ENCODE measurements around the gene RAD54L.
"Not testable (repeated sequence)": the region's sequence is repeated elsewhere in the genome, so short reads cannot be mapped to it uniquely, and the experiment has no call there.

Gene RAD54L

GRCh38 chr1:46242918-46243317, 4.6 kb upstream of the RAD54L start:
- no peak for FAIRE-seq

GRCh38 chr1:46243831-46244230, 3.7 kb upstream of the RAD54L start:
- FAIRE-seq: not testable (repeated sequence)

- FAIRE-seq: no peak
These were observed 2.7 kb upstream of the RAD54L start for GRCh38 chr1:46244656-46245371.

GRCh38 chr1:46246136-46246535, 1.4 kb upstream of the RAD54L start:
- FAIRE-seq: not testable (repeated sequence)

- FAIRE-seq: no peak
These were observed 771 bp upstream of the RAD54L start for GRCh38 chr1:46246548-46247435.

- no peak for FAIRE-seq
These were observed 758 bp downstream of the RAD54L start for GRCh38 chr1:46248122-46248920.

- no peak for FAIRE-seq
These were observed 7.1 kb downstream of the RAD54L start for GRCh38 chr1:46254668-46255067.

GRCh38 chr1:46256523-46256922, 9.0 kb downstream of the RAD54L start:
- FAIRE-seq: no peak

GRCh38 chr1:46262508-46262907, 14.9 kb downstream of the RAD54L start:
- FAIRE-seq: no peak

- FAIRE-seq: no peak
These were observed 15.6 kb downstream of the RAD54L start for GRCh38 chr1:46263146-46263545.

GRCh38 chr1:46268578-46268977, 21.0 kb downstream of the RAD54L start:
- no peak for FAIRE-seq

GRCh38 chr1:46274225-46275029, 26.9 kb downstream of the RAD54L start:
- no peak for FAIRE-seq

GRCh38 chr1:46275030-46275337, 27.4 kb downstream of the RAD54L start:
- FAIRE-seq: no peak

- FAIRE-seq: no peak
These were observed 30.3 kb downstream of the RAD54L start for GRCh38 chr1:46277658-46278373.

GRCh38 chr1:46278807-46279206, 31.2 kb downstream of the RAD54L start:
- FAIRE-seq: no peak

- no peak for FAIRE-seq
These were observed 32.5 kb downstream of the RAD54L start for GRCh38 chr1:46280092-46280491.

GRCh38 chr1:46281021-46281420, 33.5 kb downstream of the RAD54L start:
- no peak for FAIRE-seq

GRCh38 chr1:46284058-46284457, 36.5 kb downstream of the RAD54L start:
- no peak for FAIRE-seq

GRCh38 chr1:46284597-46285564, 37.3 kb downstream of the RAD54L start:
- FAIRE-seq: no peak

GRCh38 chr1:46285730-46286477, 38.3 kb downstream of the RAD54L start:
- no peak for FAIRE-seq
